Measurements from ENCODE around the gene PLD6.

PLD6 gene

DNA sequence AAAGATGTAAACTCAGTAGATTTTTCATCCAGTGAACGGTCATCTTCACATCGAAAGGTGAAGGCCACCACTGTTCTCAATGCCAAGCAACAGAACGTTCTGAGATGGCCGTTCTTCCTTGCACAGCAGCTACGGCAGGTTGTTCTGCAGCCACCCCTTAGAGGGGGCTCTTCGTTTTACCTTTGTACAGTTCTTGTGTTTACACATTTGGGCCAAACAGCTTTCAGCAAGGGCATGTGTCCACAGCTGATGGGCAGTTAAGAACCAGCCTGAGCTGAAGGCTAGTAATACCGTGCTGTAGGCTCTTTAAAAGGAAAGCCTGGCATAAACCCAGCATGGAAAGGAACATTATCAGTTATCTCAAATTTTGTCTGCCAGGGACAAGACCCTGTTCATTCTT, 15.9 kb downstream of the PLD6 start:
- TF ChIP-seq, protein P1, sequence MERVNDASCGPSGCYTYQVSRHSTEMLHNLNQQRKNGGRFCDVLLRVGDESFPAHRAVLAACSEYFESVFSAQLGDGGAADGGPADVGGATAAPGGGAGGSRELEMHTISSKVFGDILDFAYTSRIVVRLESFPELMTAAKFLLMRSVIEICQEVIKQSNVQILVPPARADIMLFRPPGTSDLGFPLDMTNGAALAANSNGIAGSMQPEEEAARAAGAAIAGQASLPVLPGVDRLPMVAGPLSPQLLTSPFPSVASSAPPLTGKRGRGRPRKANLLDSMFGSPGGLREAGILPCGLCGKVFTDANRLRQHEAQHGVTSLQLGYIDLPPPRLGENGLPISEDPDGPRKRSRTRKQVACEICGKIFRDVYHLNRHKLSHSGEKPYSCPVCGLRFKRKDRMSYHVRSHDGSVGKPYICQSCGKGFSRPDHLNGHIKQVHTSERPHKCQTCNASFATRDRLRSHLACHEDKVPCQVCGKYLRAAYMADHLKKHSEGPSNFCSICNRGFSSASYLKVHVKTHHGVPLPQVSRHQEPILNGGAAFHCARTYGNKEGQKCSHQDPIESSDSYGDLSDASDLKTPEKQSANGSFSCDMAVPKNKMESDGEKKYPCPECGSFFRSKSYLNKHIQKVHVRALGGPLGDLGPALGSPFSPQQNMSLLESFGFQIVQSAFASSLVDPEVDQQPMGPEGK (CRISPR knock-in tag; IDR thresholded peaks at IDR 0.05; ENCODE audit: borderline replicate concordance) = no peak
- TF ChIP-seq, protein P2, sequence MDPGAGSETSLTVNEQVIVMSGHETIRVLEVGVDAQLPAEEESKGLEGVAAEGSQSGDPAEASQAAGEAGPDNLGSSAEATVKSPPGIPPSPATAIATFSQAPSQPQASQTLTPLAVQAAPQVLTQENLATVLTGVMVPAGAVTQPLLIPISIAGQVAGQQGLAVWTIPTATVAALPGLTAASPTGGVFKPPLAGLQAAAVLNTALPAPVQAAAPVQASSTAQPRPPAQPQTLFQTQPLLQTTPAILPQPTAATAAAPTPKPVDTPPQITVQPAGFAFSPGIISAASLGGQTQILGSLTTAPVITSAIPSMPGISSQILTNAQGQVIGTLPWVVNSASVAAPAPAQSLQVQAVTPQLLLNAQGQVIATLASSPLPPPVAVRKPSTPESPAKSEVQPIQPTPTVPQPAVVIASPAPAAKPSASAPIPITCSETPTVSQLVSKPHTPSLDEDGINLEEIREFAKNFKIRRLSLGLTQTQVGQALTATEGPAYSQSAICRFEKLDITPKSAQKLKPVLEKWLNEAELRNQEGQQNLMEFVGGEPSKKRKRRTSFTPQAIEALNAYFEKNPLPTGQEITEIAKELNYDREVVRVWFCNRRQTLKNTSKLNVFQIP (CRISPR knock-in tag; IDR thresholded peaks at IDR 0.05; ENCODE audit: borderline replicate concordance, low read depth) = no peak
- TF ChIP-seq OSR1 (CRISPR knock-in tag; IDR thresholded peaks at IDR 0.05) (no peak), ZFP3 (CRISPR knock-in tag; IDR thresholded peaks at IDR 0.05) (no peak), TCF4 (CRISPR knock-in tag; IDR thresholded peaks at IDR 0.05; ENCODE audit: borderline replicate concordance) (no peak), CSDC2 (CRISPR knock-in tag; IDR thresholded peaks at IDR 0.05) (no peak), ISL1 (CRISPR knock-in tag; IDR thresholded peaks at IDR 0.05) (no peak), PPARA (CRISPR knock-in tag; IDR thresholded peaks at IDR 0.05; ENCODE audit: borderline replicate concordance) (no peak)
- ATAC-seq = no peak

DNA sequence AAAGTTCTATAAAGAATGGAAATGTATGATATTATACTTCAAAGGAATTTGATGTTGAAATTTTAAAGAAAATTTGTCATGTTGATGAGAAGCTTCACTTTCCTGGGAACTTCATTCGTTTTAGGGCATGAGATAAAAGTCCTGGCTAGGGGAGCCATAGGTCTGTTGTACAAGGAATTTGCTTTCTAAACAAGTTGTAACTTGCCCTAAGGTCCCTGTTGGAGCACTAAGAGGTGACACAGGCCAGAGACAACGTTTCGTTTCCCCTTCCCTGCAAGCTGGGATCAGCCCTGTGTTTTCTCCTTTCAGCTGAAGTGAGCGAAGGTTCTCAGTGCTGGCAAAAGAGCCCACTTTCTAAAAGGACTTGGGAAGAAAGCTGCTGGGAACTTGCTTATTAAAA, 16.6 kb downstream of the PLD6 start:
- ATAC-seq = no peak
- TF ChIP-seq ZFP3 (CRISPR knock-in tag; IDR thresholded peaks at IDR 0.05) (no peak), ZNF70 (CRISPR knock-in tag; IDR thresholded peaks at IDR 0.05) (no peak), ZNF8 (CRISPR knock-in tag; IDR thresholded peaks at IDR 0.05) (no peak), ISL1 (CRISPR knock-in tag; IDR thresholded peaks at IDR 0.05) (no peak), RARB (CRISPR knock-in tag; IDR thresholded peaks at IDR 0.05) (no peak), TOX (CRISPR knock-in tag; IDR thresholded peaks at IDR 0.05; ENCODE audit: borderline replicate concordance) (no peak), ZC3H10 (CRISPR knock-in tag; IDR thresholded peaks at IDR 0.05) (no peak), CREB5 (CRISPR knock-in tag; IDR thresholded peaks at IDR 0.05; ENCODE audit: low read depth) (no peak), ZFP30 (CRISPR knock-in tag; IDR thresholded peaks at IDR 0.05) (no peak), GLIS3 (CRISPR knock-in tag; IDR thresholded peaks at IDR 0.05) (no peak), BACH2 (CRISPR knock-in tag; IDR thresholded peaks at IDR 0.05; ENCODE audit: borderline replicate concordance) (no peak), OSR1 (CRISPR knock-in tag; IDR thresholded peaks at IDR 0.05) (no peak), CSDC2 (CRISPR knock-in tag; IDR thresholded peaks at IDR 0.05) (no peak), TCF4 (CRISPR knock-in tag; IDR thresholded peaks at IDR 0.05; ENCODE audit: borderline replicate concordance) (no peak), ZNF565 (CRISPR knock-in tag; conservative IDR thresholded peaks at IDR 0.05; ENCODE audit: low read depth) (no peak), CSRNP3 (CRISPR knock-in tag; IDR thresholded peaks at IDR 0.05) (no peak), ESRRG (CRISPR knock-in tag; IDR thresholded peaks at IDR 0.05) (no peak), PPARA (CRISPR knock-in tag; IDR thresholded peaks at IDR 0.05; ENCODE audit: borderline replicate concordance) (no peak)
- TF ChIP-seq, protein P1 (CRISPR knock-in tag; IDR thresholded peaks at IDR 0.05; ENCODE audit: borderline replicate concordance) = no peak
- TF ChIP-seq, protein P2 (CRISPR knock-in tag; IDR thresholded peaks at IDR 0.05; ENCODE audit: borderline replicate concordance, low read depth) = no peak

GRCh38 chr17:17188586-17188985, 17.5 kb downstream of the PLD6 start:
- TF ChIP-seq, protein P2 (CRISPR knock-in tag; IDR thresholded peaks at IDR 0.05; ENCODE audit: borderline replicate concordance, low read depth) = no peak
- no peak for TF ChIP-seq ZNF565 (CRISPR knock-in tag; conservative IDR thresholded peaks at IDR 0.05; ENCODE audit: low read depth)
- TF ChIP-seq ZNF8 (CRISPR knock-in tag; IDR thresholded peaks at IDR 0.05) = no peak
- no peak for TF ChIP-seq ESRRG (CRISPR knock-in tag; IDR thresholded peaks at IDR 0.05)
- no peak for TF ChIP-seq BACH2 (CRISPR knock-in tag; IDR thresholded peaks at IDR 0.05; ENCODE audit: borderline replicate concordance)
- no peak for TF ChIP-seq ZNF70 (CRISPR knock-in tag; IDR thresholded peaks at IDR 0.05)
- no peak for TF ChIP-seq ISL1 (CRISPR knock-in tag; IDR thresholded peaks at IDR 0.05)
- no peak for ATAC-seq

All from SK-N-SH treated with all-trans-retinoic acid at 6 μM for 48 hours (cell line).